NCI-H1092 treated with DMSO at 0.1 percent for 48 hours (cell line): ENCODE measurements around the gene CCDC102B.
"Not testable (repeated sequence)": the region's sequence is repeated elsewhere in the genome, so short reads cannot be mapped to it uniquely, and the experiment has no call there.

ENCODE experiments used
- DNase-seq: peaks from one replicate; lab custom pipeline; 2025; lab: John Stamatoyannopoulos, UW

The CCDC102B gene

GRCh38 chr18:68979737-68980136 lies 181.9 kb downstream of the CCDC102B start:
- no peak for DNase-seq

GRCh38 chr18:68983126-68983525 lies 185.2 kb downstream of the CCDC102B start:
- DNase-seq: no peak

- no peak for DNase-seq
These were observed 186.5 kb downstream of the CCDC102B start for GRCh38 chr18:68984342-68984741.

GRCh38 chr18:68985172-68985820 lies 187.4 kb downstream of the CCDC102B start:
- no peak for DNase-seq

- no peak for DNase-seq
These were observed 193.4 kb downstream of the CCDC102B start for GRCh38 chr18:68991286-68991685.

- DNase-seq: no peak
These were observed 195.0 kb downstream of the CCDC102B start for GRCh38 chr18:68992719-68993482.

- no peak for DNase-seq
These were observed 197.8 kb downstream of the CCDC102B start for GRCh38 chr18:68995675-68996074.

- no peak for DNase-seq
These were observed 200.0 kb downstream of the CCDC102B start for GRCh38 chr18:68997845-68998244.

GRCh38 chr18:69000366-69000765 lies 202.5 kb downstream of the CCDC102B start:
- DNase-seq: no peak

- DNase-seq: no peak
These were observed 204.4 kb downstream of the CCDC102B start for GRCh38 chr18:69002233-69002632.

- DNase-seq: not testable (repeated sequence)
These were observed 208.3 kb downstream of the CCDC102B start for GRCh38 chr18:69006212-69006611.

- DNase-seq: no peak
These were observed 210.7 kb downstream of the CCDC102B start for GRCh38 chr18:69008538-69008937.

- DNase-seq: no peak
These were observed 223.4 kb downstream of the CCDC102B start for GRCh38 chr18:69021211-69021805.

- peak; percentile 14 for DNase-seq
These were observed 224.5 kb downstream of the CCDC102B start for GRCh38 chr18:69022426-69022825.

GRCh38 chr18:69031571-69031970 lies 233.7 kb downstream of the CCDC102B start:
- no peak for DNase-seq

GRCh38 chr18:69032009-69032408 lies 234.1 kb downstream of the CCDC102B start:
- DNase-seq: no peak

GRCh38 chr18:69035756-69036155 lies 237.9 kb downstream of the CCDC102B start:
- DNase-seq: no peak

GRCh38 chr18:69044215-69044614 lies 246.3 kb downstream of the CCDC102B start:
- no peak for DNase-seq

GRCh38 chr18:69064063-69064462 lies 266.2 kb downstream of the CCDC102B start:
- DNase-seq: no peak

- no peak for DNase-seq
These were observed 269.2 kb downstream of the CCDC102B start for GRCh38 chr18:69067048-69067447.

- DNase-seq: no peak
These were observed 273.8 kb downstream of the CCDC102B start for GRCh38 chr18:69071680-69072079.

- DNase-seq: no peak
These were observed 284.0 kb downstream of the CCDC102B start for GRCh38 chr18:69081846-69082245.

GRCh38 chr18:69082499-69082898 lies 284.6 kb downstream of the CCDC102B start:
- no peak for DNase-seq
